Measurements from ENCODE around the gene FRMPD2. TPM values are rescaled to one million over a fixed set of nuclear protein-coding genes. Genes with fewer than 3 reads are reported as not detected.

The FRMPD2 gene
- total RNA-seq, 1 experiment from 2014 or later = not detected

Other genes starting within 250 kb of the FRMPD2 start
- 50.3 and 52.0 TPM in 2 replicates for gene MAPK8, start 32.0 kb upstream of the FRMPD2 start, total RNA-seq (2021)